GM23338 (cell line): ENCODE data around the gene CYP46A1.

Experiments
- JUNB ChIP-seq: IDR thresholded peaks from one replicate; pipeline ENCODE4 v1.6.1; 2016; ENCODE audit warnings: antibody characterized with exemption; ENCODE audit not compliant: unreplicated experiment
- REST ChIP-seq: IDR thresholded peaks from one replicate; pipeline ENCODE4 v1.6.1; 2018; ENCODE audit warnings: antibody characterized with exemption; ENCODE audit not compliant: unreplicated experiment

GRCh38 chr14:99748529-99748928 lies 64.4 kb downstream of the CYP46A1 start:
- TF ChIP-seq JUNB (no peak), REST (no peak)
